Neuronal stem cell (in vitro differentiated cells): Measurements from ENCODE around the gene PRICKLE2.

Experiments
- DNase-seq: peaks from one replicate; pipeline ENCODE4 v3.0.0-alpha.2; 2013; ENCODE audit warnings: low spot score
- H2AFZ ChIP-seq: one replicate; pipeline ENCODE4 v1.6.1; 2013; ENCODE audit warnings: mild to moderate bottlenecking, low read length, inconsistent platforms
- H2AK5ac ChIP-seq: 2 replicates; pipeline ENCODE4 v1.6.1; 2013; ENCODE audit warnings: low read depth, mild to moderate bottlenecking, inconsistent platforms, low read length, moderate library complexity, mixed read lengths
- H2BK120ac ChIP-seq: 2 replicates; pipeline ENCODE4 v1.6.1; 2013; ENCODE audit warnings: low read depth, mild to moderate bottlenecking, inconsistent platforms, low read length, moderate library complexity, mixed read lengths
- H2BK12ac ChIP-seq: one replicate; pipeline ENCODE4 v1.6.1; 2013; ENCODE audit warnings: low read length, inconsistent platforms
- H2BK15ac ChIP-seq: 2 replicates; pipeline ENCODE4 v1.6.1; 2013; ENCODE audit warnings: mild to moderate bottlenecking, low read length, inconsistent platforms, mixed read lengths
- H2BK5ac ChIP-seq: one replicate; pipeline ENCODE4 v1.6.1; 2013; ENCODE audit warnings: inconsistent platforms, mild to moderate bottlenecking, low read length, moderate library complexity
- H3K14ac ChIP-seq: one replicate; pipeline ENCODE4 v1.6.1; 2013; ENCODE audit warnings: low read length, inconsistent platforms
- H3K18ac ChIP-seq: 2 replicates; pipeline ENCODE4 v1.6.1; 2013; ENCODE audit warnings: low read length, inconsistent platforms
- H3K23ac ChIP-seq: 2 replicates; pipeline ENCODE4 v1.6.1; 2013; ENCODE audit warnings: low read depth, mild to moderate bottlenecking, mixed read lengths, low read length, inconsistent platforms; ENCODE audit not compliant: poor library complexity
- H3K27ac ChIP-seq: replicated peaks from 3 replicates; pipeline ENCODE4 v1.5.1; 2013; ENCODE audit warnings: low read length, inconsistent platforms
- H3K27me3 ChIP-seq, 3 experiments: 2 replicates each; pipeline ENCODE4 v1.6.1; 2013; ENCODE audit warnings: low read length in 3 of 3, mild to moderate bottlenecking in 2 of 3, inconsistent platforms in 1 of 3, low read depth in 1 of 3, mixed read lengths in 1 of 3, moderate library complexity in 1 of 3; ENCODE audit not compliant: control insufficient read depth in 3 of 3, insufficient read depth in 3 of 3
- H3K36me3 ChIP-seq, 2 donors: replicated peaks in 1 of 2; 2 replicates each; pipeline ENCODE4 v1.6.1; 2013; ENCODE audit warnings: low read length in 2 of 2; ENCODE audit not compliant: control insufficient read depth in 2 of 2, insufficient read depth in 2 of 2
- H3K4ac ChIP-seq: 2 replicates; pipeline ENCODE4 v1.6.1; 2013; ENCODE audit warnings: inconsistent platforms, mild to moderate bottlenecking, low read length, moderate library complexity
- H3K4me1 ChIP-seq, 2 donors: 1 replicate in 1 of 2; 2 replicates in 1 of 2; pipeline ENCODE4 v1.6.1; 2013; ENCODE audit warnings: low read length in 2 of 2, low read depth in 1 of 2; ENCODE audit not compliant: control insufficient read depth in 2 of 2, insufficient read depth in 1 of 2
- H3K4me2 ChIP-seq: one replicate; pipeline ENCODE4 v1.6.1; 2013; ENCODE audit warnings: mild to moderate bottlenecking, low read length, inconsistent platforms; ENCODE audit not compliant: insufficient read depth, poor library complexity, severe bottlenecking
- H3K4me3 ChIP-seq, 2 donors: 2 replicates each; pipeline ENCODE4 v1.5.1; 2013; ENCODE audit warnings: low read length in 2 of 2, mild to moderate bottlenecking in 2 of 2, inconsistent platforms in 1 of 2, moderate library complexity in 1 of 2
- H3K79me1 ChIP-seq: one replicate; pipeline ENCODE4 v1.6.1; 2013; ENCODE audit warnings: low read depth, mild to moderate bottlenecking, inconsistent platforms, low read length, moderate library complexity
- H3K9ac ChIP-seq: one replicate; pipeline ENCODE4 v1.6.1; 2013; ENCODE audit warnings: mild to moderate bottlenecking, low read depth, low read length, inconsistent platforms; ENCODE audit not compliant: poor library complexity
- H3K9me3 ChIP-seq, 2 donors: replicated peaks in 1 of 2; 2 replicates each; pipeline versions ENCODE3 to v1.6.1; 2013; ENCODE audit warnings: low read length in 2 of 2, mild to moderate bottlenecking in 2 of 2, inconsistent platforms in 1 of 2, low read depth in 1 of 2, mixed read lengths in 1 of 2, moderate library complexity in 1 of 2; ENCODE audit not compliant: control insufficient read depth in 2 of 2, insufficient read depth in 1 of 2
- H4K8ac ChIP-seq: one replicate; pipeline ENCODE4 v1.6.1; 2013; ENCODE audit warnings: low read depth, mild to moderate bottlenecking, inconsistent platforms, low read length, moderate library complexity
- H4K91ac ChIP-seq: one replicate; pipeline ENCODE4 v1.6.1; 2013; ENCODE audit warnings: low read length, low read depth, mild to moderate bottlenecking, inconsistent platforms; ENCODE audit not compliant: poor library complexity
- WGBS, 2 donors: extraction: QIAGEN DNeasy Blood & Tissue Kit; methylation state at CpG; one replicate each; pipeline ENCODE4 v1.1.7; 2013; ENCODE audit warnings: missing lambda C conversion rate in 2 of 2, mixed read lengths in 1 of 2; ENCODE audit not compliant: insufficient read length in 2 of 2, insufficient replicate concordance in 1 of 2; ENCODE audit errors: extremely low coverage in 2 of 2; 5-methylcytosine and 5-hydroxymethylcytosine counted together

The PRICKLE2 gene

DNA sequence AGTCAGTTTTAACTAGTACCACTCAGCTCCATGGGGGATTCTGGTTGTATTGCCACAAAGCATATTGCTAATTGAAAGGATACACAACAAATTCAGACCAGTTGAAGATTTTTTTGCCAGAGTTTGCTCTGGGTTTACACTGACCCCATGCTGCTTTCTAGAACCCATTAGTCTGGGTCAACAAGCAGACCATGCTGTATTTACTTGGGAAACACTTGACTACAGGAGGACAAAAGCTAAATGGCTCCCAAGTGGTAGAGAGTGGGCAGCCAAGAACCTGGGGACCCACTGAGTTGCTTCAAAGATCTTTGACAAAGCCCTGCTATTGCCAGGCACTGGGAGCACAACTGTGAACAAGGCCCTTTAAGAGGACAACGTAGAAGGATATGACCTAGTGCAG, 115.2 kb downstream of the PRICKLE2 start:
- H2AK5ac ChIP-seq, result no peak overlapping the region
- no peaks in the 10 kb centered on the region for H3K27me3 ChIP-seq
- H2BK120ac ChIP-seq, result no peak overlapping the region
- peaks cover 14 to 32% of the 10 kb centered on the region in 2 donors for H3K4me1 ChIP-seq
- peak overlapping the region; percentile 14 for H2AFZ ChIP-seq
- no peak overlapping the region for H3K23ac ChIP-seq
- no peak overlapping the region for H2BK5ac ChIP-seq
- H3K4me2 ChIP-seq, result no peak overlapping the region
- H3K14ac ChIP-seq, result no peak overlapping the region
- no peak overlapping the region for H3K9ac ChIP-seq
- no peak overlapping the region for H3K27ac ChIP-seq
- H3K36me3 ChIP-seq, result no peaks in the 10 kb centered on the region
- no peaks in the 10 kb centered on the region for H3K9me3 ChIP-seq
- no peak overlapping the region for H3K18ac ChIP-seq
- no peak overlapping the region for H3K4me3 ChIP-seq
- H2BK15ac ChIP-seq, result no peak overlapping the region
- H3K79me1 ChIP-seq, result no peaks in the 10 kb centered on the region
- no peak overlapping the region for H4K8ac ChIP-seq
- no peak overlapping the region for H3K4ac ChIP-seq
- H2BK12ac ChIP-seq, result no peak overlapping the region
- DNase-seq, result no peak
- WGBS, 2 donors, result no CpG with 5 or more reads among the region's 1 CpG
- H4K91ac ChIP-seq, result no peak overlapping the region

GRCh38 chr3:64109438-64109837, 115.8 kb downstream of the PRICKLE2 start:
- Histone ChIP-seq H3K9me3 (no peaks in the 10 kb centered on the region), H3K36me3 (no peaks in the 10 kb centered on the region), H3K23ac (no peak overlapping the region), H2BK120ac (no peak overlapping the region), H3K27ac (no peak overlapping the region), H4K8ac (no peak overlapping the region), H3K9ac (no peak overlapping the region), H2BK5ac (no peak overlapping the region), H3K4ac (no peak overlapping the region), H4K91ac (no peak overlapping the region), H3K4me2 (no peak overlapping the region), H3K79me1 (no peaks in the 10 kb centered on the region), H3K18ac (no peak overlapping the region), H2BK12ac (no peak overlapping the region), H3K14ac (no peak overlapping the region), H2AK5ac (no peak overlapping the region), H3K4me3 (no peak overlapping the region), H2AFZ (peak overlapping the region; percentile 14), H3K27me3 (no peaks in the 10 kb centered on the region), H2BK15ac (no peak overlapping the region), H3K4me1 (peaks cover 15 to 32% of the 10 kb centered on the region in 2 donors)
- no peak for DNase-seq
- no CpG with 5 or more reads among the region's 1 CpG for WGBS, 2 donors

DNA sequence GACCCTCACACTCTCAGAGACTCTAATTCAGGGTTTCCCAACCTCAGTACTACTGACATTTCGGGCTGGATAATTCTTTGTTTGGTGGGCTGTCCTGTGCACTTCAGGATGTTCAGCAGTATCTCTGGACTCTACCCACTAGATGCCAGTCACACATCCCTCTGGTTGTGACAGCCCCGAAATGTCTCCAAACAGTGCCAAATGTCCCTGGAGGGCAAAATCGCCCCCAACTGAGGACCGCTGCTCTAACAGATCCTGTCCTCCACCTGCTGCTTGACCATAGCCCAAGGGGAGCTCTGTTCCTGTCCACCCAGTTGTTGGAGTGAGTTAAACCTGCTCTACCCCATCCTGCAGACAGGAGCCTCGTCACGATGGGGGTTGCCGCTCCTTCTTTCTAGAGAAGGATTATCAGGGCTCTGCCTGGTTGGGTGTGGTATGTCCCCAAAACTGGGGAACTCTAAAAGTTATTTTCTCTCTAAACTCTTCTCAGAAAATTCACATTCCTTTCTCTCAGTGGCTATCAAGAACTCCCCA, 116.4 kb downstream of the PRICKLE2 start:
- Histone ChIP-seq H3K79me1 (no peaks in the 10 kb centered on the region), H2BK15ac (no peak overlapping the region), H3K36me3 (no peaks in the 10 kb centered on the region), H3K27ac (no peak overlapping the region), H2BK120ac (no peak overlapping the region), H2BK5ac (no peak overlapping the region), H3K4ac (no peak overlapping the region), H3K9me3 (no peaks in the 10 kb centered on the region), H2BK12ac (no peak overlapping the region), H3K4me1 (peaks cover 15 to 32% of the 10 kb centered on the region in 2 donors), H3K14ac (no peak overlapping the region), H3K18ac (no peak overlapping the region), H3K4me2 (no peak overlapping the region), H3K4me3 (no peak overlapping the region), H3K23ac (no peak overlapping the region), H3K9ac (no peak overlapping the region), H2AK5ac (no peak overlapping the region), H4K8ac (no peak overlapping the region), H3K27me3 (no peaks in the 10 kb centered on the region), H2AFZ (no peak overlapping the region), H4K91ac (no peak overlapping the region)
- no peak for DNase-seq
- WGBS, 2 donors, result no CpG with 5 or more reads among the region's 7 CpGs

DNA sequence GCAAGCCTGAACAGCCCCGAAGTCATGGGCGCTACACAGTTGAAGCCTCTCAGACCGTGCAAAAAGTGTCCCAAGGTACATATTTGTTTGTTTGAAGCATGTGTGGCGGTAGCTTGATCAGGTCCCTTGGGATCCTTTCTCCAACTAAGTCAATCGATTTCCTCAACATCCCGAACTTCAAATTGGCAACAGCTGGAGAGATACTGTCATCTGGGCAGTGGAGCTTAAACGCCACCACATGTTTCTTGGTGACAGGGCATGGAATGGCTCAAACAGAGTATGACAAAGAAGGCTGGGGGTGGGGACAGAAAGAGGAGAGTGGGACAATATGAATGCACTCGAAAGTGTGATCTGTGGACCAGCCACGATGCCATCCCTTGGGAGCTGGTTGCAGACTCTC, 117.0 kb downstream of the PRICKLE2 start:
- Histone ChIP-seq H3K36me3 (no peaks in the 10 kb centered on the region), H3K27ac (no peak overlapping the region), H3K23ac (no peak overlapping the region), H2AFZ (no peak overlapping the region), H3K79me1 (no peaks in the 10 kb centered on the region), H3K4me3 (no peak overlapping the region), H4K91ac (no peak overlapping the region), H3K9ac (no peak overlapping the region), H3K4me2 (no peak overlapping the region), H3K14ac (no peak overlapping the region), H3K27me3 (no peaks in the 10 kb centered on the region), H3K9me3 (no peaks in the 10 kb centered on the region), H2BK15ac (no peak overlapping the region), H4K8ac (no peak overlapping the region), H2AK5ac (no peak overlapping the region), H3K18ac (no peak overlapping the region), H2BK5ac (no peak overlapping the region), H2BK12ac (no peak overlapping the region), H2BK120ac (no peak overlapping the region), H3K4ac (no peak overlapping the region), H3K4me1 (peaks cover 15 to 32% of the 10 kb centered on the region in 2 donors)
- no peak for DNase-seq
- no CpG with 5 or more reads among the region's 9 CpGs for WGBS, 2 donors
